MCF 10A (cell line): ENCODE measurements around the gene ZNF699. TPM values are rescaled to one million over a fixed set of nuclear protein-coding genes. Genes with fewer than 3 reads are reported as not detected.
"Not testable (repeated sequence)": the region's sequence is repeated elsewhere in the genome, so short reads cannot be mapped to it uniquely, and the experiment has no call there.

Source experiments
- BruUV-seq: library from RNA; stranded (reverse); fragments of 400-500 nt; replicated peaks from 2 replicates; lab custom pipeline; 2021; lab: Mats Ljungman, UMichigan
- CTCF ChIA-PET: fragments of 300-600 bp; sonication (Branson Sonifier 250); formaldehyde crosslinking; extraction: SDS; loops from one replicate; lab custom pipeline; 2021; ENCODE audit warnings: antibody characterized with exemption, inconsistent platforms; lab: Yijun Ruan, JAX
- POLR2A ChIA-PET: fragments of 300-600, 350-650 bp; sonication (Branson Sonifier 250); formaldehyde crosslinking; extraction: SDS; loops from one replicate; lab custom pipeline; 2020; ENCODE audit warnings: antibody characterized with exemption, inconsistent platforms; lab: Yijun Ruan, JAX
- DNase-seq: peaks from one replicate; pipeline ENCODE4 v3.0.0-alpha.2; 2018; ENCODE audit not compliant: unreplicated experiment
- H3K27ac Mint-ChIP-seq: one replicate; pipeline ENCODE4 v1.8.0; 2022; ENCODE audit warnings: mild to moderate bottlenecking, low read depth, mixed read lengths; ENCODE audit not compliant: unreplicated experiment
- H3K27me3 Mint-ChIP-seq: one replicate; pipeline ENCODE4 v1.8.0; 2022; ENCODE audit warnings: mixed read lengths; ENCODE audit not compliant: insufficient read depth, unreplicated experiment
- H3K36me3 Mint-ChIP-seq: one replicate; pipeline ENCODE4 v1.8.0; 2022; ENCODE audit warnings: mild to moderate bottlenecking, moderate library complexity, mixed read lengths; ENCODE audit not compliant: insufficient read depth, unreplicated experiment
- H3K4me1 Mint-ChIP-seq: one replicate; pipeline ENCODE4 v1.8.0; 2022; ENCODE audit warnings: mixed read lengths; ENCODE audit not compliant: insufficient read depth, unreplicated experiment
- H3K4me3 Mint-ChIP-seq: one replicate; pipeline ENCODE4 v1.8.0; 2022; ENCODE audit warnings: mild to moderate bottlenecking, moderate library complexity, mixed read lengths; ENCODE audit not compliant: unreplicated experiment
- H3K9me3 Mint-ChIP-seq: one replicate; pipeline ENCODE4 v1.8.0; 2022; ENCODE audit warnings: mixed read lengths; ENCODE audit not compliant: unreplicated experiment
- CTCF ChIP-seq: fragments of 200-600 bp; IDR thresholded peaks from one replicate; pipeline ENCODE4 v1.8.0; 2022; ENCODE audit warnings: antibody characterized with exemption, mild to moderate bottlenecking; ENCODE audit not compliant: unreplicated experiment
- intact Hi-C: fragments of 100-400 bp; cut with micrococcal nuclease; formaldehyde crosslinking; loops from 2 replicates; pipeline ENCODE4 v1.14.1; 2022
- total RNA-seq: library from RNA; stranded (reverse); gene quantifications from 2 replicates; pipeline ENCODE4 v1.2.3, GENCODE V29; 2022

ZNF699 gene
- total RNA-seq, 1 experiment from 2014 or later: 6.7 TPM

- H3K27ac Mint-ChIP-seq: no peak overlapping the region
- peaks cover 17% of the 10 kb centered on the region for H3K9me3 Mint-ChIP-seq
- BruUV-seq: no TSS peak
- no peak for TF ChIP-seq CTCF
- intact Hi-C loops: loop anchor here (5.0 kb wide), 1 partner anchor 169 kb away; no protein-coding TSS in a partner anchor
- POLR2A ChIA-PET: interaction anchor here (0.6 to 1.7 kb wide), 2 partner anchors 13 to 17 kb away, joined by 3 to 4 read pairs; partner anchors contain the start of gene ZNF559
- peaks cover 43% of the 10 kb centered on the region for H3K36me3 Mint-ChIP-seq
- CTCF ChIA-PET: interaction anchor here (0.6 to 1.0 kb wide), 3 partner anchors 8 to 230 kb away, joined by 3 read pairs; no protein-coding TSS in a partner anchor
- no peaks in the 10 kb centered on the region for H3K27me3 Mint-ChIP-seq
- no peak overlapping the region for H3K4me3 Mint-ChIP-seq
- H3K4me1 Mint-ChIP-seq: peaks cover 6% of the 10 kb centered on the region
- DNase-seq: peak; percentile 30
Observed at GRCh38 chr19:9306443-9306842, 3.2 kb downstream of the ZNF699 start.

GRCh38 chr19:9296336-9296735, 13.3 kb downstream of the ZNF699 start:
- no TSS peak for BruUV-seq
- peaks cover 40% of the 10 kb centered on the region for H3K9me3 Mint-ChIP-seq
- H3K27ac Mint-ChIP-seq: no peak overlapping the region
- ChIA-PET POLR2A (no interaction called here), CTCF (no interaction called here)
- no peaks in the 10 kb centered on the region for H3K4me1 Mint-ChIP-seq
- no peaks in the 10 kb centered on the region for H3K27me3 Mint-ChIP-seq
- TF ChIP-seq CTCF: no peak
- intact Hi-C loops: no loop called here
- peaks cover 59% of the 10 kb centered on the region for H3K36me3 Mint-ChIP-seq
- H3K4me3 Mint-ChIP-seq: no peak overlapping the region
- DNase-seq: no peak

- ChIA-PET POLR2A (no interaction called here), CTCF (no interaction called here)
- no TSS peak for BruUV-seq
- no peak for DNase-seq
- Mint-ChIP-seq H3K27me3 (no peaks in the 10 kb centered on the region), H3K36me3 (peaks cover 50% of the 10 kb centered on the region), H3K4me1 (no peaks in the 10 kb centered on the region), H3K4me3 (no peak overlapping the region), H3K9me3 (peaks cover 36% of the 10 kb centered on the region), H3K27ac (no peak overlapping the region)
- intact Hi-C loops: no loop called here
- no peak for TF ChIP-seq CTCF
Observed at GRCh38 chr19:9295411-9295849, 14.2 kb downstream of the ZNF699 start.

GRCh38 chr19:9289231-9289884, 20.3 kb downstream of the ZNF699 start:
- POLR2A ChIA-PET: no interaction called here
- H3K36me3 Mint-ChIP-seq: peaks cover 10% of the 10 kb centered on the region
- H3K27ac Mint-ChIP-seq: no peak overlapping the region
- peaks cover 22% of the 10 kb centered on the region for H3K9me3 Mint-ChIP-seq
- intact Hi-C loops: no loop called here
- H3K4me1 Mint-ChIP-seq: no peaks in the 10 kb centered on the region
- CTCF ChIA-PET: no interaction called here
- no peaks in the 10 kb centered on the region for H3K27me3 Mint-ChIP-seq
- BruUV-seq: no TSS peak
- no peak overlapping the region for H3K4me3 Mint-ChIP-seq
- no peak for TF ChIP-seq CTCF
- no peak for DNase-seq

- POLR2A ChIA-PET, CTCF ChIA-PET: not testable (repeated sequence)
Observed at GRCh38 chr19:9283485-9283884, 26.2 kb downstream of the ZNF699 start.

More at GRCh38 chr19:9283485-9283884, 26.2 kb downstream of the ZNF699 start:
- BruUV-seq, H3K36me3 Mint-ChIP-seq, H3K4me3 Mint-ChIP-seq, H3K27me3 Mint-ChIP-seq, H3K27ac Mint-ChIP-seq, DNase-seq, H3K4me1 Mint-ChIP-seq, intact Hi-C loops: not testable (repeated sequence)
- peaks cover 36% of the 10 kb centered on the region for H3K9me3 Mint-ChIP-seq
